GM18909 (cell line): ENCODE data around the gene PYGO2.

ENCODE experiments used
- ATAC-seq: cut with Tn5 transposase; IDR thresholded peaks from one replicate; pipeline ENCODE4 v1.9.1; 2021; ENCODE audit warnings: mild to moderate bottlenecking; ENCODE audit not compliant: unreplicated experiment, poor library complexity

The PYGO2 gene

DNA sequence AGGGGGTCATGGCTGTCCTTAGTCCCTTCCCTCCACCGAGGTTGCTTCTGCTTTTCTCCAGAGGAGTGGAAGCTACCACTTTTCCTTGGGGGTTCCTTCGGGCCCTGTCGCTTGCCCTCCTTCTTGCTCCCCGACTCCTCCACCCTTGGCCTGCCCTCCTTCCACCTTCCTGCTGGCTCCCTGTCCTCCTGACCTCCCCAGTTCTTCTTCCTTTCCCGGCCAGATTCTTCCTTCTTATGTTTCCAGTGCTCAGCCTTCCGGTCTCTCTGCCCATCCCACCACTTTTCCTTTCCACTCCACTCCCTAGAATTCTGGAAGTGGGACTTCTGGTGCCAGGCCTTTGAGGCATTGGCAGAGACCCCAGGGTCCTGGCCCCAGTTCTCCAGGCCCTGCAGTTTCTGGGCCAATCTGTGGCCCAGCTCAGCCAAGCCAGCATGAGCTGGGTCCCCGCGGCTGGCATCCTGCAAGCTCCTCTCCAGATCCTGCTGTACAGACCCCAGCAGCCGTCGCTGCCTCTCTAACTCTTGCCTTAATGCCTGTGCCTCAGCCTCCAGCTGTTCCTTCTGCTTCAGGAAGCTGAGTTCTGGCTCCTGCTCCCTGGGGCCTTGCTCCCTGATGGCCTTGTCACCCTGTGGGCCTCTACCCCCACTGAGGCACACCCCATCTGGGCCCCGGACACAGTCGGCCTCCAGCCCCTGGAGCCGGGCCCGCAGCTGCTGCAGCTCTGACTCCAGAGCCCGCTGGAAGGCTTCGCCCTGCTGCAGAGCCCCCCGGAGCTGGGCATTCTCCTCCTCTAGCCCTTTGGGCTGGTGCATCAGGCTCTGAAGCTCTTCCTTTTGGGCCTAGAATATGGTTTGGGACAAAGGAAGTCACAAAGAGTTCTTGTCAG is 15.4 kb downstream of the PYGO2 start:
- ATAC-seq = no peak

- no peak for ATAC-seq
Measured at GRCh38 chr1:154945160-154945961, 16.2 kb downstream of the PYGO2 start.

GRCh38 chr1:154944401-154945159 is 17.0 kb downstream of the PYGO2 start:
- ATAC-seq = no peak

GRCh38 chr1:154943649-154944400 is 17.8 kb downstream of the PYGO2 start:
- ATAC-seq = no peak

DNA sequence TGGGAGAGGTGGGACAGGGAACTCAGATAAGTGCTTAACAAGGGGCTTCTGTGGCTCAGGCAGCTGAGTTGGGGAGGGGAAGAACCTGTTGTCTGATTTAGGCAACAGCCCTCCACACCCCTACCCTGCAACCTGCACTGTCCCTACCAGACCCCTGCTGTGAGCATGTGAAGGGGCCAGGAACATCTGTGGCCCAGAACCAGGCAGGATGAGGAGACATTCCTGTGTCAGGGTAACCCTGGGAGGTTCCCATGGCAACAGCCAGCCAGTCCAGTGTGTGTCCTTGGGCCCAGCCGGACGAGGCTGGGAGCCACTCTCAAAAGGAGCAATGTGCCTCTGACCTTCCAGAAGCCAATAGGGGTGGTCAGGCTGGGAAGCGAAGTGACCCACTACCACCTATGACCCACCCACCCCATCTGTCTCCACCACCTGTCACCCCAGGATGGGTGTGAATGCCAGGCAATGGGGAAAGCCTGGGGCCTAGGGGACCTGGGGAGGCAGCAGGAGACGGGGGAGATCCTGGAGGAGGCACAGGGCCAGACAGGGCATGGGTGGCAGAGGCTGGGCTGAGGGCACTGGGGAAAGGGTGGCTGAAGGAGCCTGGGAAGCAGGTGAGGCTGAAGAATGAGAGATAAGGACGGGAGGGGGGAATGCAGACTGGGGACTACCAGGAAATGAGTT is 20.1 kb downstream of the PYGO2 start:
- no peak for ATAC-seq

- ATAC-seq = no peak
Measured at GRCh38 chr1:154940651-154941194, 20.9 kb downstream of the PYGO2 start.

DNA sequence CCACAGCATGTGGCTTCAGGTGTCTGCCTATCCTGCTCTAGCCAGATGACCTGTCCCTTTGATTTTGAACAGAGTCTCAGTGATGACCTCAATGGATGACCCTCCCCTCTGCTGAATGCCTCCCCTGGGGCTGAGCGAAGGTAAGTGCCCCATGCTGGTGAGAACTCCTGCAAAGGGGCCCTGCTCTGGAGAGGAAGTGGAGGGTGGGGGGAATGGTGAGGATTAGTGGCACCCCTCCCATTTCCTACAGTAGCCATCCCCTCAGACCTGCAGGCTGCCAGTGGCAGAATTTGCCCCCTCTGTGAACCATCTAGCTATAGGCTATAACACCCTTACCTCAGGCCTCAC is 21.4 kb downstream of the PYGO2 start:
- ATAC-seq = no peak

DNA sequence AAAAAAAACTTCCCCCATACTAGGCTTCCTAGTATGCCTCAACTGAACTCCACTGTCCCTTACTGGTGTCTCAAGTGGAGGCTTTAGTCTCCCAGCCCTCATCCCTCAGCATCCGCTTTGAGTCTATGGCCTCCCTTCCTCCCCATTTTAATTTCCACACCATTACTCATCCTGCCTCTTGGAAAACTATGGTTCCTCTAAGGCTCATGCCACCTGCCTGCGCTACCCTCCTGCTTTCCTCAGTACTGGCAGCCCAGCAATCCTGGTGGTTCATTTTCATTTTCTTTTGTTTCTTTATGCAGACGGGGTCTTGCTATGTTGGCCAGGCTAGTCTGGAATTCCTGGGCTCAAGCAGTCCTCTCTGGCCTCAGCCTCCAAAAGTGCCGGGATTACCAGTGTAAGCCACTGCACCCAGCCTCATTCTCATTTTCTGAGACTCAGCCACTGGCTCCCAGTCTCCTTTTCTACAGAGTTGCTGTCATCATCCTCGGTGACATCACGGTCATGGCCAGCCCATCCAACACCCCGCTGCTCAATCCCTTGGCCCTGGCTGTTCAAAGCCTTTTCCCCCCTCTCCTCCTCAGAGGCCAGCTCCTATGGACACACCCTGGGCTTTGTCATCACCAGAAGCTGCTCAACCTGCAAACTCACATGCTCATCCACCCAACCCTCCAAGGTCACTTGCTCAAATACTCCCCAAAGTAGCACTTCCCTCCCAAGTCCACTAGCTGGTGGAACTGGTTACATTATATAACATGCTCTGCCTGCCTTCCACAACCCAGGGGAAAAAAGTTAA is 22.8 kb downstream of the PYGO2 start:
- ATAC-seq = no peak

DNA sequence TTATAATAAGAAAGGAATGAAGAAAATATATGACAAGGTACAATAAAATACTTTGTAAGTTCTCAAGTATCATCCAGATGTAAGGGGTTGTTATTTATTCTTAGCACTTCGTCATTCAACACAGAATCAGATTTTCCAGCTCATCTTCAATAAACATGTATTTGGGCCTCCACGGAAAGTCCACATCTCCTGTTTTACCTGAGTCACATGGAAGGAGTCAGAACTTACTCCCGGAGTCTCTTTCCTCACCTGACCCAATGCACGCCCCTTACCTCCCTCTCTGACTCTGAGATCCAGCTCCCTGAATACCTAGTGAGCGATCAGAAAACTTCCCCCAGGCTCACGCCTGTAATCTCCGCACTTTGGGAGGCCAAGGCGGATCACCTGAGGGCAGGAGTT is 23.6 kb downstream of the PYGO2 start:
- no peak for ATAC-seq

DNA sequence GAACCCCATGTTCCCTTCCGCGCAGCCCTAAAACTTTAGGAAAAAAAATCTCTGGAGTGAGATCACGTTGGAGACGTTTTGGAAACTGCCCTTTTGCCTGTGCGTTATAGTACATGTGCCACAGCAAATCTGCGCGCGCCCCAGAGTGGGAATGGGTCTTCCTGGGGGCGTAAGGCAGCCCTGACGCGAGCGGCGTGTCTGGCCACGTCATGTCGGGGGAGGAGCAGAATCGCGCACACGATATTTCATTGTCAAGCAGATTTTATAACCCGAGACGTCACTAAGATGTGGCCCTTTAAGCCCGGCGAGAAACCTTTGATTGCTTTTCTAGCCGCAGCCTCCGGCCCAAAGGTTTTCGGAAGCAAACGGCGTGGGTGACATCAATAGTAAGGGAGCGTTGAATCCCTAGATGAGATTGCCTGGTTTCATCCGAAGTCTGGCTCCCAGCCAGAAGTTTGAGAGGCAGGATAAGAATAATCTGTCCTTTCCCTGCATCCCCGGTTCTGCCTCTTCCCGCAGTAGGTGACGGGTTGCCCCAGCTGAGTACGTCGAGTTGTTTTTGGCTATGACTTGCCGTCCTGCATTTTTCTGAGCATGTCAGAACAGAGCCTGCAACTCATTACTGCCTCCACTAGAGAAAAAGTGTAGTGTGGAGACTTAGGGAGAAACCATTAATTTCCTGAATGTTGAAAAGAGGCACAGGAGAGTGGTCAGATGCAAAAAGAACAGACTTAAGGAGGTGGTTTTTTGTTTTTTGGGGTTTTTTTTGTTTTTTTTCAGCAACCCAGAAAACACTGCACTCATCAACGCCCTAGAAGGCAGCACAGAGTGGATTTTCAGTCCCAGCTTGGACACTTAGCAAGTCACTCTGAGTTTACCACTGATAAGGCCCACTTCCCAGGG is 24.2 kb downstream of the PYGO2 start:
- peak; percentile 64 for ATAC-seq

DNA sequence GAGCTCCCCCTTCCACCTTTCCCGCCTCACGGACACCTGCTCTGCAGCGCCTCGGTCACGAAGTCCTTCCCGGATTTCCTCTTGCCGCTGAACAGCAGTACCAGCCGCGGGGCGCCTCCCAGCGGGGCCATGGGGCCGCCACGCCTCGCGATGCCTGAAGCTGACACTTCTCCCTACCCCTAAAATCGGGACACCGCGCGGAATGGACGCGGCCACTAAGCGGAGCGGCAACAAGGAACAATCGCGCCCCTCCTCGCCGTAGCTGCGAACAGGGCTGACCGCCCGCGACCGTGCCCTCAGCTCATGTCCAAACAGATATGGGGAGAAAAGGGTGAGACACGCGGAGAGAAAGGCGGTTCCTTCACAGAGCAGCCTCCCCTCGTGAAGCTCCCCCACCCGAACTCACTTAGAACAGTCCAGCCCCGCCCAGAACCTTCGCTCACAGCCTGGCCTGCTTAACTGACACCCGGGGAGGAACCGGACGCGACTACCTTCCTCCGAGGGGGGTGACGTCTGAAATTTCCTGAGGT is 25.0 kb downstream of the PYGO2 start, which contains the start of gene PMVK:
Gene PMVK (minus strand): TSS at position 165 of the 530 bp plus-strand sequence. CDS start 34 bp downstream, at position 131.
- ATAC-seq = peak; percentile 81

GRCh38 chr1:154935749-154936554 is 25.6 kb downstream of the PYGO2 start:
- no peak for ATAC-seq

DNA sequence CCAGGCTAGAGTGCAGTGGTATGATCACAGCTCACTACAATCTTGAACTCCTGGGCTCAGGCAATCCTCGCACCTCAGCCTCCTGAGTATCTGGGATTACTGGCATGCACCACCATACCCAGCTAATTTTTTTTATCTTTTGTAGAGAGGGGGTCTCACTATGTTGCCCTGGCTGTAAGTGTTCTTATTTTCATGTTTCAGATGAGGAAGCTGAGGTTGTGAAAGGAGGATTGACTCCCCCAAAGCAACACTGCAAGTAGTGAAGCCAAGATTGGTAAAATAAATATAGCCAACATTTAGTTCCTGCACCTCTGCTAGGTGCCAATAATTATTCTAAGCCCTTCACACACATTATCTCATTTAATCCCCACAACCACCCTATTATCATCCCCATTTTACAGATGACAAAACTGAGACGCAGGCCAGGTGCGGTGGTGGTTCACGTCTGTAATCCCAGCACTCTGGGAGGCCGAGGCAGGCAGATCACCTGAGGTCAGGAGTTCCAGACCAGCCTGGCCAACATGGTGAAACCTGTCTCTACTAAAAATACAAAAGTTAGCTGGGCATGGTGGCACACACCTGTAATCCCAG is 27.1 kb downstream of the PYGO2 start:
- ATAC-seq = no peak

DNA sequence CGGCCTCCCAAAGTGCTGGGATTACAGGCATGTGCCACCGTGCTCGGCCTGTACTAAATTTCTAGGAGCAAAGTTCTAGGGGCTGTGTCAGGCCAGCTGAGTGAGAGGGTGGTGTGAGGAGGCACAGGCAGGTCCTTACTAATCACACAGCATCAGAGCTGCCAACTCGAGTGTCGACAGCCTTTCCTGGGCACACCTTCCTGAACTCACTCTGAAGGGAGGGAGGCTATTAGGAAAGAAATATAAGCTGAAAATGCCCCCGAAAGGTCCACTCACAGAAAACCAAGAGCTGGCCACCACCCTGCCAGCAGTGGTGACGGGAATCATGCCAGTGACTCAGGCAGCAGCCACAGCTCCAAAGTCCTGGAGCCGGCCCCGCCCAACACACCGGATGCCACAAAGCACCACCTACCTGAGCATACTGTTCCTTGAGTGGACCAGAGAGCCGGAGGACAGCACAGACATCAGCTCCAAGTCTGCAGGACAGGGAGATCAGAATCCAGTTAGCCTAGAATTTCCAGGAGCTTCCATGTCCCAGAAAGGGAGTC is 29.6 kb downstream of the PYGO2 start:
- no peak for ATAC-seq

GRCh38 chr1:154926201-154926600 is 35.4 kb downstream of the PYGO2 start:
- no peak for ATAC-seq
